NCI-H2171 treated with DMSO at 0.1 percent for 48 hours (cell line): ENCODE measurements around the gene SLC4A2.

Source experiments
- DNase-seq: peaks from one replicate; lab custom pipeline; 2025; lab: John Stamatoyannopoulos, UW

Gene SLC4A2

DNA sequence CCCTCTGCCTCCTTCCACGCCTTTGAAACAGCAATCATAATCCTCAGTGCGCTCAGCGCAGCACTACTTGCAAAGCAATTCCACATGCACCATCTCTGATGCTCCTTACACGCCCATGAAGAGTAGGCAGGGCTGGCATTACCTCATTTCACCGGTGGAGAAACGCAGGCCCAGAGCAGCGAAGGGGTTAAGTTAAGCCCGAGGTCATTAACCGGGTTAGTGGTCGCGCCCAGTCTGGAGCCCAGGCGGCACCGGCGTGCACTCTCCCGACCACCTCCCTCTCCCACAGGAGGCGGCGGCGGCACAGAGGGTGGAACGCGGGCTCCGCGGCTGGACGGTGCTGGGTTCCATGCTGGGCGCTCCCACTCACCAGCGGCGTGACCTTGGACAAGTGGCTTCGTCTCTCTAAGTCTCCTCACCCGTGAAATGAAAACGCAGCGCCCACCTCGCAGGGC lies 20.7 kb downstream of the SLC4A2 start:
- DNase-seq, result peak; percentile 6

DNA sequence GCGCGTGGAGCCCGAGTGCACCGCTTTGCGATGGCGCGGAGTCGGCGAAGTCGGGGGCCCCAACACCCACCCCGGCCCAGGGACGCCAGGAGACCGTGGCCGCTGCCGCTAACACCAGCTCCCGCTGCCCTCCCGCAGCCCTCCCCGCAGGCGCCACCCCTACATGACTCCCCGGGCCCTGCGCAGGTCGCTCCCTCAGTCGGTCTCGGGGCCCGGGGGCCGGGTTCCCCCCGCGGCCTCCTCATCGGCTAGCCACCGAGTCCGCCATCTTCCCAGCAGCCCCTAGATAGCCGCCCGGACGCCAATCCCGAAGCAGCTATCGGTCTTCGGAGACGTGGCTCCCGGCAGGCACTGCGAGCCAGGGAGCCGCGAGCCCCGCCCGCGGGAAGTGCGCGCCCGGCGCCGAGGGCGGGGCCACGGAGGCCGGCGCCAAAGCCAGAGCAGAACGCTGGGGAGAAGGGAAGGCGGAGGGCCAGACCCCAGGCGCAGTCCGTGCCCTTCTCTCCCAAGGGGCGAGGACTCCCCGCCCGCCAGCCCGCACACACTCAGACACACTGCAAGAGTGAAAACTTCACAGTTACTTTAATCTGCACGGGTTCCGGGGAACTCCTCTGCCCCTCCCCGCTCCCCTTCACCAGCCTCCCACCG lies 21.3 kb downstream of the SLC4A2 start, which contains the start of gene FASTK:
FASTK (minus strand) TSS at position 288 of the 648 bp plus-strand sequence; CDS start at position 245, 43 bp downstream.
- peak; percentile 87 for DNase-seq

DNA sequence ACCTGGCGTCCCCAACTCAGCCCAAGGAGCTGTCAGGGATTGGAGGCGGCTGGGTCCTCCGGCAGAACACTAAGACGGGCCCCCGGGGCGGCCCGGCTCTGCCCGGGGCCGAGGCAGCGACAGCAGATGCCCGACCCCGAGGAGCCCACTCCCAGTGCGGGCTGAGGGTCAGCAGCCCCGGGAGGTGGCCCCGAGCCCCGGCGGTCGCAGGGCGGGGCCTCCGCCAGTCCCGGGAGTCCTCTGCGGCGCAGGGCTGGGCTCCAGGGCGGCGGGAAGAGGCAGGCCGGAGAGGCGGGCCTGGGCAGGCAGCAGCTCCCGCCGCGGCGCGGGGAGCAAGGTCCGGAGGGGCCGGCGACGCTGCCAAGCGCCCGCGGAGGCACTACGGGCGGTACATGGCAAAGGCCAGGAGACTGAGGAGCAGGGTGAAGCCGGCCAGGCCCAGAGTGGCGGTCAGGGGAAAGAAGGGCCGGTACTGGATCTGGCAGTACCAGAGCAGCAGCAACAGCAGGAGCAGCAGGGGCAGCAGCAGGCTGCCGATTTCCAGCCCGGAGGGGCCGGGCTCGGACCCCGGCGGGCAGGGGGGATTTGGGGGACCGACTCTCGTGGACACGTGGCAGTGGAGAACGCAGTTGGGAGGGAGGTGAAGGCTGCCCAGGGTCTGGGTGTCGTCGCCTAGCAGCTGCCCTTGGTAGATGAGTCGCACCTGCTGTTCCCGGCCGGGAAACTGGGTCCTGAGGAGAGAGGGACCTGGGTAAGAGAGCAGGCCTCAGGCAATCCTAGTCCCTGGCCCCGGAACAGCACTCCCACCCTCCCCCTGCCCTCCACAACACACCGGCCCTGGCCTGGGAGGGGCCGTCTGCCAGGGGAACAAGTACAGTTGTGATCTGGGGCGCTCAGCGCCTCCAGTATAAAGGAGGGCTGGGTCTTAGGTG lies 22.0 kb downstream of the SLC4A2 start:
- DNase-seq, result peak; percentile 12

DNA sequence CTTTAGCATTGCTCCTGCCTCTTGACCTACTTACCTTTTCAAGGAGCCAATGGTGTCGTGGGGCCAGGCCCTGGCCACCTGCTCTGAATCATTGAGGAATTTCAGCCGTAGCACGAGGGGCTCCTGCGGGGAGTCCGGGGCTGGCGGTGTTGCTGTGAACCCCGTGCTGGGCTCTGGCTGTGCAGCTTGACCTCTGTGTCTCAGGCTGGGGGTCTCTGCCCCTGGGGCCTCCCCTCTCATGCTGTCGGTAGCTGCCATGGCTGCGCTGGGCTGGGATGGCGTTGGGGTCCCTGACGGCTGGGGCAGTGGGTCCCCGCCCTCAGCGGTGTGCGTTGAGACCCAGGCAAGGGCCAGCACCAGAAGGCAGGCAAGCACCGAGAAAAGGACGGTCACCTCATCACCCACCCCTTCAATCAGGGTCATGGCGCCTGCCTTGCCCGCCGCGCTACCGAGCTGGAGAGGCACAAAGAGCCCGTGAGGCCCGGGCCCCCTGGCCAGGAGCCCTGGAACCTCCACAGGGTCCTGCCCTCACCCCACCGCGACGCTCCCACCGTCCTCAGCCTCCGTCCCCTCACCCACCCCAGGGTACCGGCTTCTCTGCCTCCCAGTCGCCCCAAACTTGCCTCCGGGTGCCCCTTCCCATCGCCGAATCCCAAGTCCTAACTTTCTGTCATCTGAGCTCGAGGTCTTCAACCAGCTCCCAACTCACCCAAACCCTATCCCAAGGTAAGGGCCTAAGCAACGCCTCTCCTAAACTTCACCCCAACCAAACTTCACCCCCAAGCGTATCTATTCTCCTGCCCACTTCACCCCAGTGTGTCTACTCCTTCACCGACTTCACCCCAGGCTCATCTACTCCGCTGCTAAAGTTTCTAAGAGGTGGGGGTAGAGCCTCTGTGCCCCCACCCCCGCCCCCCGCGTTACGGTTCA lies 23.0 kb downstream of the SLC4A2 start:
- DNase-seq, result no peak

DNA sequence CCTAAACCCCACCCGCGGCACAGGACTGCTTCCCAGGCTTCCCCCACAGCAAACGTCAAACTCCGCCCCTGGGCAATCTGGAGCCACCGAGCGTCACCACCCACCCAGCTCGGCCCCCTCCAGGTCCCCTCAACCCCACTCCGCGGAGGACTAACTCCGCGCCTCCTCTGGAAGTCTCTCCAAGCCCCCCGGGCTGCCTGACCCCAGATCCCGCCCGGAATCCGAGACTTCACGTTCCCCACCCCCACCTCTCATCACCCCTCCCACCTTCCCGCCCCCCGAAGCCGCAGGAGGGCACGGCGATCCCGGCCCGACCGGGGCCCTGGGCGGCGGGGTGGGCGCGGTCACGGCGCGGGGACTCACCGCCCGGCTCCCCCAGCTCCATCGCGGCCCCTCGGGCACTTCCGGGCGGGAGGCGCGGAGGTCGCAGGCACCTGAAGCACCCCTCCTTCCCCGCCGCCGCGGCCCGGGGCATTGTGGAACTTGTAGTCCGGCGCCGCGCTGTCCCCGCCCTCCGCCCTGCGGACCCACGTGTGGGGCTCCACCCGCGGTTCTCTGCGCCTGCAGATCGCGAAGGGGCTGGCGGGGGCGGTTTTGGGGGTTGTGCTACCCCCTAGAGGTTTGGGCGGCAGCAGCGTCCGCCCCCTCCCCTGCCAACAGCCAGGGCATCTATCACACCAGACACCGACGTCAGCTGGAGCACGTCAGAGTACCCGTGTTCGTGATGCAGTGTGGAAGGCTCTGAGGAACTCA lies 23.9 kb downstream of the SLC4A2 start, which contains the start of gene TMUB1:
TMUB1 (minus strand) TSS at position 423 of the 753 bp plus-strand sequence. CDS start 930 bp downstream, outside the sequence.
- DNase-seq, result peak; percentile 76

DNA sequence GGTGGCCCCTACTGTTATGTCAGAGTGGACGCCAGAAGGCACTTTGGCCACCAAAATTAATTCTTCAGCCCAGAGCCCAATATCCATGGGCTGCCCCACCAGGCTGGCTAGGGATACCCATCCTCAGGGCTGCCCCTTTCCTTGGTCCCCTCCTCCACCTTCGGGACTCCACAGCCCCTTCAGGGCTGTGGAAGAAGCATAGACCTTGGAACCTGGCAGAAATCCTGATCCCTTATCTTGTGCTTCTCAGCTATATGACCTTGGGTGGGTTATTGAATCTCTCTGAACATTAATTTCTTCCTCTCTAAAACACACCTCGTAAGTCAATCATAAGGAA lies 24.4 kb downstream of the SLC4A2 start:
- DNase-seq, result no peak

DNA sequence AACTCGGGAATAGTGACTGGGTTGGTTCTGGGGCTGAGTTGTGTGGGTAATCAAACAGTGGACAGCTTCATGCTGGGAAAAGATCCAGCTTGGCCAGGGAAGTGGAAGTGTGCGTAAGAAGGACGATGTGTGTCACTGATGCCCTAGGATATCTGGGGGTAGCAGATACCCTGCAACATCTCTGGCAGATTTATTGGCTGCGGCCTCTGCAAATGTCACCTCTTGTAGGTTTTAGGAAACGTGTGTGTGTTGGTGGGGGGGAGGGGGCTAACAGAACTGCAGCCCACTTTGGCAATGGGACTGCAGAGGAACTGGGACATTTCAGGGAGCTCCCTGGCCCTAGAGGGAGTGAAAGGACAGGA lies 25.9 kb downstream of the SLC4A2 start:
- DNase-seq, result no peak

DNA sequence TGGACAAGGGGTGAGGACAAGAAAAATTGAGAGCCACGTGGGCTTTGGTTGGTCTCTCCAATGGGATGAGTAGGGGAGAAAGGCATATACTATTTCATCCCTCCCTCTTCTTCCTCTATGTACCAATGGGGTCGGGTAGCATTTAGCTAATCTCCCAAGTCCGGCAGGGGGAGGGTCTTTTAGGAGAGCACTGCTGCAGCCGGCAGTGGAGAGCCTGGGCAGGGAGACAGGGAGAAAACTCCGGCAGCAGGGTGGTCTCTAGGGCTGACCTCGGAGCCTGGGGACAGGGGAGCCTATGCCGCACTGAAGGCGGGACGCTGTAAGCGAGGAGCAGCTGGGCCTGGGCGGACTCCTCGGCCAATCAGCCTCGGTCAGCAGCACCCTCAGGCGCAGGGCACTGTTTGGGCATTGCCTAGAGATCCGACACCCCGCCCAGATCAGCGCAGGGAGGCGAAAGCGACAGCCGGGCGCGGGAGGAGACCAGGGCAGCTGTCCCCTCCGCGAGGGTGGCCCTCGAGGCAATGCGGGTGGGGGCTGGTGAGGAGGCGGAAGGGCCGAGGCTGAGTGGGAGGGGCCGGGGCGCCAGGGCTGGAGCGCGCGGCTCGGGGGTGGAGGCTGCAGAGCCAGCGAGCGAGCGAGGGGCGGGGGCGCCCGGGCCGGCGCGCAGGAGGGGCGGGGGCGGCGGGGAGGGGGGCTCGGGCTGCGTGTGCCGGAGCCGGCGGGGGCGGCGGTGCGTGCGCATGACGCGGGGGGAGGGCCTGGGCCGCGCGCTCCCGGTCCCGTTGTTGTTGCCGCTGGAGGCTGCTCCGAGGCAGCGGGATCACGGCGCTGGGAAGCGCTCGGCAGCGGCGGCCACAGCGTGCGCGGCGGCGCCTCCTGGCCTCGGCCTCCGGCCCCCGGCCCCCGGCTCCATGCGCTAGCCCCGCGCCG lies 26.6 kb downstream of the SLC4A2 start, which contains the start of gene AGAP3:
AGAP3 (plus strand) TSS at position 785 of the 930 bp plus-strand sequence. CDS start 267 bp downstream, outside the sequence.
- DNase-seq, result peak; percentile 34

DNA sequence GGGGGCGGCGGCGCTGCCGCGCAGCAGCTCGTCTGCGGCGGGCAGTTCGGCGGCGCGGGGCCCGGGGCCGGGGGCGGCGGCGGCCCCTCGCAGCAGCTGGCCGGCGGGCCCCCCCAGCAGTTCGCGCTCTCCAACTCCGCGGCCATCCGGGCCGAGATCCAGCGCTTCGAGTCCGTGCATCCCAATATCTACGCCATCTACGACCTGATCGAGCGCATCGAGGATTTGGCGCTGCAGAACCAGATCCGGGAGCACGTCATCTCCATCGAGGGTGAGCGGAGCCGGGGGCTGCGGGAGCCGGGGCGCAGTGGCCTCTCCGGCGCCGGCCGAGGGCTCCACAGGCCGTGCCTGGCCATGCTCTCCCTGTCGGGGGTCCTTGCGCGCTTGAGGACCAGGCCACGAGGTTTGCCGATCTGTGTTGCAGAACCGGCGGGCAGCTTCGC lies 27.4 kb downstream of the SLC4A2 start:
- peak; percentile 26 for DNase-seq

DNA sequence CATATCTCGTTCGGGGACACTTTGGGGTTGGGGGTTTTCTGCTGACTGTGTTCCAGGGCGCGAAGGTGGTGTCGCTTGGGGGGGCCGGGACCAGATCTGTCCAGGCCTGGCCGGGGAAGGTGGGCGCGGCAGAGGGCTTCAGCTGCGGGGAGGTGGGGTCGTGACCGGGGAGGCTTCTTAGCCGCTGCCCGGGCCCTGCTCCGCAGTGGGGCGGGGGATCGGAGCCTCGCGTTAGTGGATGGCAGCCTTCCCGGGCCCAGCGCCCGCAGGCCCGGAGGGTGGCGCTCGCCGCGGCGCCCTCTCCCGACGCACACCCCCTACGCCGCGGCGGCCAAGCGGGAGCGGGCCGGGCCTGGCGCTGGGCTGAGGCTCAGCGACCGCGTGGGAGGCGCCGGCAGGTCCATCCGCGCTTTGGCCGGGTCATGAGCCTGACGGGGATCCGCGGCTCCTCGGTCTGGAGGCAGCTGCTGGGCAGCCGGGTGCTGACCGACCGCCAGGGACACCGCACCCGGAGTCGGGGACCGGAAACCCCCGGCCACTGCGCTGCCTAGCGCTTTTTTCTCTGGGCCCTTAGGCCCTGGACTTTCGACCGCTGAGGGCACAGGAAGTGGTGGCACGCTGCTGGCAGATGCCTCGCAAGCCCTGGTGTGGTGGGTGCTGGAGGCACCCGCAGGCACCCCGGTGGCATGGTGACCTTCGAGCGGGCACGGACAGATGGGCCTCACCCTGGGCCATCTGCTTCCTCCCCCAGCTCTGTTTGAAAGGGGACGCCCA lies 28.0 kb downstream of the SLC4A2 start:
- DNase-seq, result no peak

DNA sequence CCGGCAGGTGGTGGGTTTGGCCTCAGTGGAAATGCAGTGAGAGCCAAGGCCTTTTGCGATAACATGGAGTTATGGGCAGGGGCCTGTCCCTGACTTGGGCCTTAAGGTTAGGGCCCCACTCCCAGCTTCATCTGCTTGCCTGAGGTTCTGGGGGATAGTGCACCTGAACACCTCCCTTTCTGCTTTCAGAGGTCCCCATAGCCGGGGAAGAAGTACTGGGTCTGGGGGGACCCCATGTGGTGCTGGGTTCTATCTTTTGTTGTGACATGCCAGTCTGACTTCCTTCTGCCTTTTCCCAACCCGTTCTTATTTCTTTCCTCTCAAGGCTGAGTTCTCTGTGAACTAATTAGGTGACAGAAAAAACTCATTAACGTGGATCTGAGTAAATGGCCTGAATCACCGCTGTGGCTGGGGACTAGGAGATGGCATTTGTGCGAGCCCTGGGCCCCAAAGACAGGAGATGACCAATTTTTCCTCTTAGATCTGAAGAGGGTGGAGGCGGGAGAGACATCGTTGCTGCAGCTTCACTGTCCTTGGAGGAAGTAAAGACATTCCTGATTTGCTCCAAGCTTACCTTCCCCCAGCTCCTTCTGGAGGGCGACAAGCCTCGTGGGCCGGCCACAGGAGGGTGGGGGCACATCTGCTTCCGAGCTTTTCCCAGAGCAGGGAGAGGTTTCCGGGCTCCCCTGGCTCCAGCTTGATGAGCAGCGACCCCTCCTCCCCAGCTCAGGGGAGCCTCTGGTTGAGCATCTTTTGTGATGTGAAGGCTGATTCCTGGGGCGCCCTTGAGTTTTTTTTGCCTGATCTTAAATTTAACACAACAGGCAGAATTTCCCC lies 28.8 kb downstream of the SLC4A2 start:
- DNase-seq, result peak; percentile 60

DNA sequence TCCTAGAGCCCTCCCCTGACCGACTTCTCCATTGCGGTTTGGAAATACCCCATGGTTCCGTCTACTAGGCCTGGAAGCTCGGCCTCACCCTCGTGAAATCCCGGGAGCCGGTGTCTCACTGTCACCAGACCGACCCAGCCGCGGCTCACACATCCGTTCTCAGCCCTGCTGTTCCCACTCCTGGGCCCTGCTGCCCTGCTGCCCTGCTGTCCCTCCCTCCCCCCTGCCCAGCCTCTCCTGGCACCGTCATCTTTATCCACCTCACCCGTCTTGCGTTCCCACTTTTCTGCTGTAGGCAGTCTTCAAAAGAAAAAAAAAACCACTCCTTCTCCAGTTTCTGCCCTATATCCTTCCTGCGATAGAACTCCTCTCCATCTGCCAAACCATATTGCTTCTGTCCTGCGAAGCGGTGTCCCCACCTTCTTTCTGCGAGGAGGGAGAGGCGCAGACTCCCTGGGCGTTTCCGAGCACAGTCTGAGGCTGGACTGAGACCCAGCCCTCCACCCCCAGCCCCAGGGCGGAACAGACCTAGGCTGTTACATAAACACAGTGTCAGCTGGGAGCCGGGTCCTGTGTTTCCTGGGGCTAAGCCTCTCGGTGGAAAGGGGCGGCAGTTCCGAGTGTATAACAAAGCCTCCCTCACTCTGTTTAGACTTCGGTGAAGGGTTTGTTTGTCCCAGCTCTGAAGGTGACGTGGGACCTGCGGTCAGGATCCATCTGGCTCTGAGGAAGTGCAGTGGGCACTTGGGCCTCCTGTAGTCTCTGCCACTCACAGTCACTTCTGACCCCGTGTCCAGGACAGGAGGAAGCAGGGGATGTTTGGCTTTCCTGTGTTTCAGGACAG lies 29.7 kb downstream of the SLC4A2 start:
- DNase-seq, result peak; percentile 96

DNA sequence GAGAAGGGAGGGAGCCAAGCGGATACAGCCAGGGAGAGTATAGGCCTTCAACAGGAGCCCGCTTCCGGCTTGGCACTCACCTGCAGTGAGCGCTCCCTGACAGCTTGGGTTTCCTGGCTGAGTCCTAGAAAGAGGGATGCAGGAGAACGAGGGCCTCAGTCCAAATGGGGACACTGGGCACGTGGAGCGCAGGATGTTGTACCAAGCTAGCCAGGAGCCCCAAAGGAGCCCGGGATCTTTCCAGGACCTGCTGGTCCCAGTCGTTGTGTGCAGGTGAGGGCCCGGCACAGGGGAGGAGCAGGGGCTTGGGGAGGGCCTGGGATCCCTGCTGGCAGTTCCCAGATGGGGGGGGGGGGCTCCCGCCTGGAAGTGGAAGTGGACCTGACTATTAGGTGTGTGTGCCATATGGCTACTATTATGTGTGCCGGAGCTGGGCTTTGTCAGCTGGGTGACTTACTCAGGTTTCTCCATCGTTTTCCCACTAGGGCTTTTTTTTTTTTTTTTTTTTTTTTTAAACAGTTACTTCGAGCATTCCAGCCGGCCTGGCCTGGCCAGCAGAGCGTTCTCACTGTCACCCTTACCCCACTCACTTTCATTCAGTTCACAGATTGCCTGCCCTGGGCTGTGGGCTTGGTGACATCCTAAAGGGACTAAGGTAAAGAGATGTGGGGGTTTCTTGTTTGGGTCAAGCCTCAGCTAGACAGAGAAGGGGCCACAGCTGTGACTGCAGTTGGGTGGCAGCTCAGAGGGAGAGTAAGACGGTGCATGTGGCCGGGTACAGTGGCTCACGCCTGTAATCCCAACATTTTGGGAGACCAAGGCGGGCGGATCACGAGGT lies 30.7 kb downstream of the SLC4A2 start:
- DNase-seq, result peak; percentile 91

DNA sequence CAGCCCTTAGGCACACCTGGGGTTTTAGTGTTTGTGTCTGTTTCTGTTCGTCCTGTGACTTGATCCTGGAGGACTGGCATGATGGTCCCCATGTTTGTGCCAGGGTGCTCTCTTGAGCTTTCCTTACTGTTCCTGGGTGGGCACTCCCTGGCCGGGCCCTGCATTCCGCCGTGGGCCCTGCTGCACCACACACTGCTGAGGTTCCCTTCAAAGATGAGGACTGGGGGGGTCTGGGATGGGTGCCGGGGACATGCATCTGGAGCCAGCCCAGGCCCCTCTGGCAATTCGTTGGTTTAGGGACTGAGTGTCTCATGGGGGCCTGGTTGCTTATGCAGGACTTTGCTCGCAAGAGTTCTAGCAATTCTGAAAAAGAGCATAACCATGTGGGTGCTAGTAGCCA lies 31.6 kb downstream of the SLC4A2 start:
- DNase-seq, result no peak

DNA sequence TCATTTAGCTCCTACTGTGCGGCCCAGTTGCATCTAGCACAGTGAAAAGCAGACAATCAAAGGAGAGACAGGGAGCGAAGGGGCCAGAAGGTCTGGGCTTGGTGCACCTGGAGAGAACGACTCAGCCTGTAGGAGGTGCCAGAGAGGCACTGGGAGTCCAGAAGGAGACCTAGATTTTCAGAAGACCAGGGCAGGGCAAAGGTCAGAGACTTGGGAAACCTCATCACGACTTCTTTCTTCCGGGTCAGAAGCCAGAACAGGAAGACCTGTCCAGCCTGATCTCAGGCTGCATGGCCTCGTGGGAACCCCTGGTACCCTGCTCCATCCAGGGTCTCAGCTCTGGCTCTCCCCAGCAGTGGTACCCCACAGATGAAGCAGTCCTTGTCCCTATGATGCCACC lies 32.0 kb downstream of the SLC4A2 start:
- DNase-seq, result no peak

DNA sequence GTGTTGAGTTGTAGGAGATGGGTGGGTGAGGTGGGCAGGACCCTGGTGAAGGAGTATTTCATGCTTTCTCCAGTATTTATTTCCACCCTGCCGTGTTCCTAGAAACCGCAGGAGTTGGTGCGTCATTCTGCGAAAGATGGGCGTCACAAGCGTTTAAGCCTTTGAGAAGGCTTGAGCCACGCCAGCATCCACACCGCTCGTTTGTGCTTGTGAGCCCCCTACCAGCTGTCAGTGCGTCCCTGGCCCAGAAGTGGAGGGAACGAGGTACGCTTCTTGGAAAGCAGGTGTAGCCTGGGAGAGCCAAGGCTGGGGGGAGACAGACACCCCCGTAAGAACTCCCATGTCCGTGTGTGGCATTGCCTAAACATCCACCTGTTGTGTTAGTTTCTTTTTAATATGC lies 32.6 kb downstream of the SLC4A2 start:
- no peak for DNase-seq
